Transverse colon (tissue), 4 donors: ENCODE data around the gene YIPF4. TPM values are rescaled to one million over a fixed set of nuclear protein-coding genes. Genes with fewer than 3 reads are reported as not detected.

Experiments used
- DNase-seq: peaks from one replicate; pipeline ENCODE4 v3.0.0-alpha.2; 2019
- H3K27ac ChIP-seq, 4 donors: fragments of 200-600 bp; sonication (generic); 2 replicates each; pipeline ENCODE4 v1.5.1; 2016 to 2018; ENCODE audit warnings: inconsistent platforms in 4 of 4
- H3K27me3 ChIP-seq: fragments of 200-600 bp; sonication (generic); 2 replicates; pipeline ENCODE4 v1.5.1; 2017; ENCODE audit warnings: inconsistent platforms
- H3K36me3 ChIP-seq, 4 donors: fragments of 200-600 bp; sonication (generic); 2 replicates each; pipeline ENCODE4 v1.5.1; 2017 to 2019; ENCODE audit warnings: inconsistent platforms in 4 of 4
- H3K4me1 ChIP-seq, 4 donors: fragments of 200-600 bp; sonication (generic); 2 replicates each; pipeline ENCODE4 v1.5.1; 2017 to 2020; ENCODE audit warnings: inconsistent platforms in 4 of 4
- H3K4me3 ChIP-seq, 4 donors: fragments of 200-600 bp; sonication (generic); 1 replicate in 1 of 4; 2 replicates in 3 of 4; pipeline versions ENCODE4 v1.5.1 to v1.6.1; 2017 to 2019; ENCODE audit warnings: inconsistent platforms in 4 of 4
- H3K9me3 ChIP-seq, 2 donors: fragments of 200-600 bp; sonication (generic); 2 replicates each; pipeline ENCODE4 v1.5.1; 2017 to 2019; ENCODE audit warnings: inconsistent platforms in 2 of 2
- EP300 ChIP-seq: sonication (generic); formaldehyde crosslinking; IDR thresholded peaks from one replicate; pipeline ENCODE4 v1.6.1; 2017; ENCODE audit warnings: antibody characterized with exemption, low read depth
- POLR2A ChIP-seq: fragments of 450-650 bp; IDR thresholded peaks from one replicate; pipeline ENCODE4 v1.6.1; 2016; ENCODE audit warnings: antibody characterized with exemption, mild to moderate bottlenecking, moderate library complexity
- POLR2AphosphoS5 ChIP-seq, 3 donors: sonication (generic); formaldehyde crosslinking; IDR thresholded peaks; one replicate each; pipeline ENCODE4 v1.6.1; 2016; ENCODE audit warnings: antibody characterized with exemption in 3 of 3
- WGBS, 2 donors: methylation state at CpG; one replicate each; pipeline ENCODE4 v1.1.5; 2018; ENCODE audit warnings: low coverage in 1 of 2; 5-methylcytosine and 5-hydroxymethylcytosine counted together
- in situ Hi-C, 4 donors: fragments of 200-750 bp; cut with MboI; loops; one replicate each; pipeline versions ENCODE4 v1.15.0 to v1.15.1; 2017; ENCODE audit warnings: low sequenced_read_pairs in 3 of 4, low pct_ligation_motif_present in 1 of 4, low pct_unique_long_range_greater_than_20kb in 1 of 4
- intact Hi-C: fragments of 100-400 bp; cut with DNase I; formaldehyde crosslinking; loops from one replicate; pipeline ENCODE4 v1.15.1; 2023; ENCODE audit warnings: low total_unique reads
- total RNA-seq, 4 donors: library from RNA; depleted of rRNA; stranded (reverse); fragments of >200 nt; gene quantifications; one replicate each; pipeline ENCODE4 v1.1.0, GENCODE V29; 2016
- TF ChIP-seq, protein P1 (sequence below), 5 experiments: fragments of 200-600 bp in 3 of 5; fragments of 450-650 bp in 2 of 5; sonication (generic) in 3 of 5; IDR thresholded peaks; 1 replicate in 2 of 5; 2 replicates in 3 of 5; pipeline ENCODE4 v1.5.1; 2016 to 2017; ENCODE audit warnings: antibody characterized with exemption in 5 of 5, inconsistent platforms in 3 of 5, mild to moderate bottlenecking in 2 of 5, moderate library complexity in 1 of 5

Gene YIPF4
- total RNA-seq, 4 donors from 2014 or later: 11.7 to 19.5 (median 16.1) TPM

DNA sequence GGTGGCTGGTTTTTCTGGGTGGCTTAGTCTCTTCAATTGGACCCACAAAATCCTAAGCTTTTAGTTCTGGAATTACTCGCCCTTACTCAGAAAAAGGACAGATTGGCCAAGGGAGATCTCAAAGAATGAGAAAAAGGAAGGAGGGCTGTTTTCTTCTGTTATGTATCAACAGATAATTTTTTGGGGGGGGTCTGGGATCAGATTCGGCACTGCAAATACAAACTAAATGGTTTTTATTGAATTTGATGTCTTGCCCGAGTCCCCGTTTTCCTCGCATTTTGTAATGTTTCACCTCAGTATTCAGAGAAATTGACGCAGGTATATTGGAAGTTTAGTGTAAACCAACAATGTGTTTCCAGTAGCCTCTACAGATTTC, 762 bp downstream of the YIPF4 start:
- no peak for DNase-seq
- Histone ChIP-seq H3K4me3 (peak overlapping the region; percentile 84 to 99 (median 98)), H3K9me3 (no peaks in the 10 kb centered on the region), H3K4me1 (peaks cover 0 to 36% (median 11%) of the 10 kb centered on the region in 4 donors), H3K27me3 (no peaks in the 10 kb centered on the region), H3K36me3 (peaks cover 0 to 7% (median 3%) of the 10 kb centered on the region in 4 donors), H3K27ac (peak overlapping the region; percentile 83 to 93 (median 90))
- TF ChIP-seq POLR2A (no peak), EP300 (no peak), POLR2AphosphoS5 (IDR thresholded peaks at IDR 0.05) (no peak)
- TF ChIP-seq, protein P1, sequence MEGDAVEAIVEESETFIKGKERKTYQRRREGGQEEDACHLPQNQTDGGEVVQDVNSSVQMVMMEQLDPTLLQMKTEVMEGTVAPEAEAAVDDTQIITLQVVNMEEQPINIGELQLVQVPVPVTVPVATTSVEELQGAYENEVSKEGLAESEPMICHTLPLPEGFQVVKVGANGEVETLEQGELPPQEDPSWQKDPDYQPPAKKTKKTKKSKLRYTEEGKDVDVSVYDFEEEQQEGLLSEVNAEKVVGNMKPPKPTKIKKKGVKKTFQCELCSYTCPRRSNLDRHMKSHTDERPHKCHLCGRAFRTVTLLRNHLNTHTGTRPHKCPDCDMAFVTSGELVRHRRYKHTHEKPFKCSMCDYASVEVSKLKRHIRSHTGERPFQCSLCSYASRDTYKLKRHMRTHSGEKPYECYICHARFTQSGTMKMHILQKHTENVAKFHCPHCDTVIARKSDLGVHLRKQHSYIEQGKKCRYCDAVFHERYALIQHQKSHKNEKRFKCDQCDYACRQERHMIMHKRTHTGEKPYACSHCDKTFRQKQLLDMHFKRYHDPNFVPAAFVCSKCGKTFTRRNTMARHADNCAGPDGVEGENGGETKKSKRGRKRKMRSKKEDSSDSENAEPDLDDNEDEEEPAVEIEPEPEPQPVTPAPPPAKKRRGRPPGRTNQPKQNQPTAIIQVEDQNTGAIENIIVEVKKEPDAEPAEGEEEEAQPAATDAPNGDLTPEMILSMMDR (IDR thresholded peaks at IDR 0.05): no peak
- intact Hi-C loops (no loop called here), in situ Hi-C loops (loop anchor here in 1 of 4 donors (10.0 kb wide), 1 partner anchor 114 kb away; the partner anchor contains the start of gene SLC30A6)
- WGBS, 2 donors: 11 to 13% methylated on average over 6 of the region's 6 CpGs

DNA sequence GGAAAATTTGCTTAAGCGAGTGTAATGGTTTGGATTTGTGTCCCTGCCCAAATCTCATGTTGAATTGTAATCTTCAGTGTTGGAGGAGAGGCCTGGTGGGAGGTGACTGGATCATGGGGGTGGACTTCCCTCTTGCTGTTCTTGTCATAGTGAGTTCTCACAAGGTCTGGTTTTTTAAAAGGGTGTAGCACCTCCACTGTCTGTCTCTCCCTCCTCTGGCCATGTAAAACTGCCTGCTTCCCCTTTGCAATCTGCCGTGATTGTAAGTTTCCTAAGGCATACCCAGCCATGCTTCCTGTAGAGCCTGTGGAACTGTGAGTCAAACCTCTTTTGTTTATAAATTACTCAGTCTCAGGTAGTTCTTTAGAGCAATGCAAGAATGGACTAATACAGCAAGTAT, 6.6 kb downstream of the YIPF4 start:
- intact Hi-C loops (no loop called here), in situ Hi-C loops (no loop called here)
- Histone ChIP-seq H3K4me1 (peaks cover 6 to 62% (median 20%) of the 10 kb centered on the region in 4 donors), H3K4me3 (no peak overlapping the region), H3K27ac (no peak overlapping the region), H3K36me3 (peaks cover 0 to 15% (median 3%) of the 10 kb centered on the region in 4 donors), H3K9me3 (no peaks in the 10 kb centered on the region), H3K27me3 (no peaks in the 10 kb centered on the region)
- TF ChIP-seq, protein P1 (IDR thresholded peaks at IDR 0.05): no peak
- TF ChIP-seq EP300 (no peak), POLR2AphosphoS5 (IDR thresholded peaks at IDR 0.05) (no peak), POLR2A (no peak)
- 86 to 100% methylated on average over 1 to 2 of the region's 2 CpGs for WGBS, 2 donors
- no peak for DNase-seq

DNA sequence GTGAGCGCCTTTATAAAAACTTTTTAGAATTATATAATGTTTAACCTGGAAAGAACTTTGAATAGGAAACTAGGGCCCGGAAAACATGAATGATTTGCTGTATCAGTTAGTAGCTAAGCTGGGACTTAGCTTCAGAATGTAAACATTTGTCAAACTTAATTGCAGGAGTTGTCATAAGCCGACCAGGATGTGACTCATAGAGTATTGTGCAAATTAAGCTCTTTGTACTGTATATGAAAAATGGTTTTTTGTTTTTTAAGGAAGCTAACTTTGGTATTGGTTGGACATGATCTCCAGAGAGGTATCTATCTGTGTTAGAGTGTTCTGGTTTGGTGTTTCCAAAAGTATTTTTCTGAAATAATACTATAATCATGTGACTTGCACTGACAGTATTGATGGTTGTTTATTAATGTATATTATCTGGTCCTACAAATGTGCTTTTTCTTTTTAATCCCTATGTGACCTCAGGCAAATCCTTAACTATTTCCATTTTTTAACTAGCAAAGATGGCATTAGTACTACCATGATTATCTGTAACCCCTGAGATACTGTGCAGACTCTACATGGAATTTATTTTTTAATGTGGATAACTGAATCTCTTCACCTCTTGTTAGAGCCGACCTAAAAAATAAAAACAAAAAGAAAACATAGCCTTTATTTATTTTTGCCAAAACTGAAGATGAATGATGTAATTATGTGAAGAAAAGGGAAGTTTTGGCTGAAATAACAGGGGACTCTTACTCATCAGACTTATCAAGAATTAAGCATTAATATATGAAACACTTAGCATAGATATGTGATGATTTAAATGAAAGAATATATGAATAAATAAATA, 11.7 kb downstream of the YIPF4 start:
- no peak for DNase-seq
- TF ChIP-seq POLR2AphosphoS5 (IDR thresholded peaks at IDR 0.05): peak in 1 of 3 donors; percentile 44
- TF ChIP-seq POLR2A: no peak
- 39 to 42% methylated on average over 4 of the region's 4 CpGs for WGBS, 2 donors
- no peak overlapping the region for H3K4me3 ChIP-seq
- in situ Hi-C loops (no loop called here), intact Hi-C loops (no loop called here)
- peak overlapping the region; percentile 59 to 78 (median 74) for H3K27ac ChIP-seq
- H3K9me3 ChIP-seq: no peaks in the 10 kb centered on the region
- peaks cover 6 to 42% (median 20%) of the 10 kb centered on the region in 4 donors for H3K4me1 ChIP-seq
- H3K36me3 ChIP-seq: peaks cover 0 to 12% (median 6%) of the 10 kb centered on the region in 4 donors
- H3K27me3 ChIP-seq: no peaks in the 10 kb centered on the region

DNA sequence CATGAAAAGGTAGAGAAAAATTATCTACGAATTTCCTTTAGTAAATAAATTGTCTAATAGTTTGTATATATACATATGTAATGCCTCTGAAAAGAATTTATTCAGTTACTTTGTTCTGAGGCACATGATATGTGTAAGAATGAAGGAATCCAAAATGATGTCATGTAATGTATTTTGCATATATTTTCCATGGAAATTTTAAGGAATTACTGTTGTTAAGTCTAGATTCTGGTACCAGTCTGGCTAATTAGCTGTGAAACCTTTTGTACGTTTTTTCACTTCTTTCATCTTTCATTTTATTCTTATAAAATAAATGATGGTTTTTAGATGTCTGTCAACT, 12.3 kb downstream of the YIPF4 start:
- DNase-seq: no peak
- H3K4me3 ChIP-seq: no peak overlapping the region
- peaks cover 6 to 36% (median 20%) of the 10 kb centered on the region in 4 donors for H3K4me1 ChIP-seq
- in situ Hi-C loops (no loop called here), intact Hi-C loops (no loop called here)
- H3K27me3 ChIP-seq: no peaks in the 10 kb centered on the region
- peak overlapping the region in 1 of 4 donors; percentile 75 for H3K27ac ChIP-seq
- peaks cover 0 to 13% (median 4%) of the 10 kb centered on the region in 4 donors for H3K36me3 ChIP-seq
- TF ChIP-seq, protein P1 (IDR thresholded peaks at IDR 0.05): no peak
- TF ChIP-seq POLR2A: no peak
- TF ChIP-seq EP300: no peak
- TF ChIP-seq POLR2AphosphoS5 (IDR thresholded peaks at IDR 0.05): no peak
- no peaks in the 10 kb centered on the region for H3K9me3 ChIP-seq
- WGBS, 2 donors: 83% methylated on average over 2 of the region's 2 CpGs
